Ovary (tissue), 9 donors: ENCODE measurements around the gene MAGI1. TPM values are rescaled to one million over a fixed set of nuclear protein-coding genes. Genes with fewer than 3 reads are reported as not detected.
"Not testable (repeated sequence)": the region's sequence is repeated elsewhere in the genome, so short reads cannot be mapped to it uniquely, and the experiment has no call there.

Source experiments
- DNase-seq, 5 donors: peaks; one replicate each; pipeline ENCODE4 v3.0.0-alpha.2; 2019 to 2020
- H3K27ac ChIP-seq, 2 donors: fragments of 200-600 bp; one replicate each; pipeline versions ENCODE4 v1.5.1 to v1.8.0; 2019 to 2022
- H3K27me3 ChIP-seq: fragments of 200-600 bp; one replicate; pipeline ENCODE4 v1.8.0; 2022
- H3K36me3 ChIP-seq: fragments of 200-600 bp; sonication (generic); one replicate; pipeline ENCODE4 v1.5.1; 2019
- H3K4me1 ChIP-seq: one replicate; pipeline ENCODE4 v1.8.1; 2013; ENCODE audit warnings: mild to moderate bottlenecking, moderate library complexity; ENCODE audit not compliant: insufficient read depth
- H3K4me3 ChIP-seq: fragments of 200-600 bp; sonication (generic); one replicate; pipeline ENCODE4 v1.5.1; 2017
- H3K9me3 ChIP-seq, 2 donors: fragments of 200-600 bp in 1 of 2; sonication (generic) in 1 of 2; one replicate each; pipeline versions ENCODE4 v1.5.1 to v1.8.1; 2013 to 2019; ENCODE audit warnings: mild to moderate bottlenecking in 1 of 2, moderate library complexity in 1 of 2
- CTCF ChIP-seq, 3 donors: fragments of 450-650 bp in 2 of 3; fragments of 200-600 bp in 1 of 3; IDR thresholded peaks; one replicate each; pipeline versions ENCODE4 v1.5.1 to v1.8.0; 2016 to 2022; ENCODE audit warnings: antibody characterized with exemption in 3 of 3, mild to moderate bottlenecking in 1 of 3
- EP300 ChIP-seq: sonication (generic); formaldehyde crosslinking; IDR thresholded peaks from one replicate; pipeline ENCODE4 v1.6.1; 2017; ENCODE audit warnings: antibody characterized with exemption
- POLR2A ChIP-seq: fragments of 450-650 bp; IDR thresholded peaks from one replicate; pipeline ENCODE4 v1.6.1; 2017; ENCODE audit warnings: antibody characterized with exemption, mild to moderate bottlenecking, moderate library complexity
- WGBS, 3 donors: extraction: QIAGEN DNeasy Blood & Tissue Kit in 1 of 3; methylation state at CpG; one replicate each; pipeline versions ENCODE4 v1.1.5 to v1.1.7; 2013 to 2017; 5-methylcytosine and 5-hydroxymethylcytosine counted together
- intact Hi-C, 4 donors: fragments of 100-400 bp; cut with DNase I; formaldehyde crosslinking; loops; one replicate each; pipeline versions ENCODE4 v1.11.0 to v1.15.1; 2022 to 2023
- polyA plus RNA-seq, 2 donors: library from polyadenylated mRNA; stranded (reverse); fragments of 200-250 nt in 1 of 2; fragments of 350-450 nt in 1 of 2; fragmentation: Illumina TruSeq in 1 of 2; extraction: RNeasy Lipid Tissue Mini Kit (QIAGEN cat#74804) in 1 of 2; gene quantifications; one replicate each; pipeline ENCODE4 v1.2.3, GENCODE V29; 2013 to 2014
- total RNA-seq, 7 donors: library from RNA; depleted of rRNA in 2 of 7; stranded (reverse); fragments of >200 nt in 2 of 7; fragmentation: NEBNext Ultra II Directional in 3 of 7; extraction: Animal tissue kit (Norgen Biotek cat#: 25700) in 3 of 7; gene quantifications; one replicate each; pipeline versions ENCODE4 v1.1.0 to v1.2.4, GENCODE V29; 2016 to 2023
- donor health status: DM: no; HTN: no; CAD: no; lungs with moderate emphysema.
- donor health status: DM: no; HTN: no; CAD: no.
- donor health status: Bipolar disorder and iron deficiency.
- donor health status: DM: yes; HTN: yes; CAD: no.
- donor health status: DM: no; HTN: no; CAD: no.
- donor health status: DM: yes; HTN: yes; CAD: no.

MAGI1 gene
- total and polyA plus RNA-seq, 9 donors: 5.5 to 35.7 (median 8.7) TPM

GRCh38 chr3:66029014-66029413 lies 9.7 kb downstream of the MAGI1 start:
- WGBS, 3 donors: 71 to 84% (median 76%) methylated on average over 5 of the region's 5 CpGs
- no peak overlapping the region for H3K4me3 ChIP-seq
- no peak overlapping the region for H3K27ac ChIP-seq
- H3K9me3 ChIP-seq: no peaks in the 10 kb centered on the region
- no peak for DNase-seq
- no peaks in the 10 kb centered on the region for H3K36me3 ChIP-seq
- no peaks in the 10 kb centered on the region for H3K4me1 ChIP-seq
- no peak for TF ChIP-seq CTCF (IDR thresholded peaks at IDR 0.05)
- no peak for TF ChIP-seq EP300
- no peak for TF ChIP-seq POLR2A
- no peaks in the 10 kb centered on the region for H3K27me3 ChIP-seq
- intact Hi-C loops: no loop called here

- H3K9me3 ChIP-seq: no peaks in the 10 kb centered on the region
- no peaks in the 10 kb centered on the region for H3K36me3 ChIP-seq
- 80 to 87% (median 81%) methylated on average over 12 of the region's 12 CpGs for WGBS, 3 donors
- no peak overlapping the region for H3K4me3 ChIP-seq
- no peaks in the 10 kb centered on the region for H3K4me1 ChIP-seq
- no peak for DNase-seq
- TF ChIP-seq CTCF (IDR thresholded peaks at IDR 0.05): no peak
- no peak for TF ChIP-seq EP300
- TF ChIP-seq POLR2A: no peak
- no peak overlapping the region for H3K27ac ChIP-seq
- intact Hi-C loops: no loop called here
- no peaks in the 10 kb centered on the region for H3K27me3 ChIP-seq
Measured at GRCh38 chr3:66028457-66028856, 10.3 kb downstream of the MAGI1 start.

- DNase-seq, H3K27me3 ChIP-seq, H3K27ac ChIP-seq, H3K4me1 ChIP-seq, H3K36me3 ChIP-seq, H3K9me3 ChIP-seq, H3K4me3 ChIP-seq, intact Hi-C loops: not testable (repeated sequence)
- 96 to 99% (median 98%) methylated on average over 8 of the region's 8 CpGs for WGBS, 3 donors
Measured at GRCh38 chr3:66027099-66027498, 11.6 kb downstream of the MAGI1 start.

- TF ChIP-seq CTCF (IDR thresholded peaks at IDR 0.05): no peak
- TF ChIP-seq EP300: no peak
- no peak for TF ChIP-seq POLR2A
- H3K36me3 ChIP-seq: no peaks in the 10 kb centered on the region
- H3K4me3 ChIP-seq: no peak overlapping the region
- no peak for DNase-seq
- 62 to 83% (median 67%) methylated on average over 3 of the region's 3 CpGs for WGBS, 3 donors
- no peaks in the 10 kb centered on the region for H3K4me1 ChIP-seq
- intact Hi-C loops: no loop called here
- no peaks in the 10 kb centered on the region for H3K9me3 ChIP-seq
- no peak overlapping the region for H3K27ac ChIP-seq
- H3K27me3 ChIP-seq: no peaks in the 10 kb centered on the region
Measured at GRCh38 chr3:66023738-66024385, 14.9 kb downstream of the MAGI1 start.

- H3K4me3 ChIP-seq: no peak overlapping the region
- WGBS, 3 donors: 71 to 80% (median 78%) methylated on average over 2 of the region's 2 CpGs
- no peak overlapping the region for H3K27ac ChIP-seq
- H3K9me3 ChIP-seq: no peaks in the 10 kb centered on the region
- TF ChIP-seq CTCF (IDR thresholded peaks at IDR 0.05) (no peak), EP300 (no peak), POLR2A (no peak)
- no peaks in the 10 kb centered on the region for H3K27me3 ChIP-seq
- H3K4me1 ChIP-seq: no peaks in the 10 kb centered on the region
- no peaks in the 10 kb centered on the region for H3K36me3 ChIP-seq
- DNase-seq: no peak
- intact Hi-C loops: no loop called here
Measured at GRCh38 chr3:66023229-66023628, 15.5 kb downstream of the MAGI1 start.
